ENCODE measurements around the gene PPIG. TPM values are rescaled to one million over a fixed set of nuclear protein-coding genes. Genes with fewer than 3 reads are reported as not detected.
"Not testable (repeated sequence)": the region's sequence is repeated elsewhere in the genome, so short reads cannot be mapped to it uniquely, and the experiment has no call there.

The PPIG gene
- total and polyA plus RNA-seq, 9 of the 15 experiments (the other 6 are each of a cell fraction or from before 2014, with no cell fraction given) = 52.5 to 166 (median 124) TPM

- H3K9me3 ChIP-seq (replicated peaks; ENCODE audit: control insufficient read depth, insufficient read depth, low read depth, low read length); in situ Hi-C loops (cut with MboI); BruUV-seq (replicated peaks); H3K27me3 ChIP-seq (ENCODE audit: control insufficient read depth in 2 of 2, insufficient read depth in 2 of 2, low read length in 2 of 2); H3K9me1 ChIP-seq (ENCODE audit: control insufficient read depth, insufficient read depth, low read length); ATAC-seq; H3K9ac ChIP-seq (ENCODE audit: insufficient read depth in 1 of 2, low read depth in 2 of 2, low read length in 2 of 2); H3K4me2 ChIP-seq (ENCODE audit: insufficient read depth, low read length); H2AFZ ChIP-seq (ENCODE audit: low read depth, low read length); H3K27ac ChIP-seq (ENCODE audit: extremely low read depth, low read depth, low read length); H3K4me3 ChIP-seq; CTCF ChIA-PET (ENCODE audit: low intra/inter-chr PET ratio); FAIRE-seq; DNase-seq (ENCODE audit: extremely low read depth in 1 of 4, low spot score in 3 of 4); H4K20me1 ChIP-seq (replicated peaks; ENCODE audit: control insufficient read depth, insufficient read depth, low read length); TF ChIP-seq NR2C1 (tag; IDR thresholded peaks at IDR 0.05): not testable (repeated sequence)
- Histone ChIP-seq H3K4me1 (replicated peaks in 1 of 2; ENCODE audit: control insufficient read depth in 2 of 2, insufficient read depth in 2 of 2, low read length in 2 of 2) (peaks cover 4 to 18% of the 10 kb centered on the region in 2 experiments; a peak in 4 of 5 replicates), H3K79me2 (ENCODE audit: control insufficient read depth, insufficient read depth, low read length) (peaks cover 41% of the 10 kb centered on the region), H3K36me3 (ENCODE audit: control insufficient read depth, insufficient read depth, low read length) (peaks cover 13% of the 10 kb centered on the region)
- POLR2A ChIA-PET = interaction anchor here (3.4 kb wide), 1 partner anchor 13 kb away, joined by 17 read pairs; no protein-coding TSS in a partner anchor
- intact Hi-C loops (cut with micrococcal nuclease) = loop anchor here (5.0 to 10.0 kb wide), 2 partner anchors 98 to 350 kb away; no protein-coding TSS in a partner anchor
- 33% methylated on average over 4 of the region's 5 CpGs for WGBS (ENCODE audit: insufficient coverage, low coverage, missing lambda C conversion rate)
- TF ChIP-seq CBFA2T3 (IDR thresholded peaks at IDR 0.05) (peak; percentile 84), ARID1B (IDR thresholded peaks at IDR 0.05) (peak; percentile 34; the same call in 1 of the 2 replicates), SMARCE1 (IDR thresholded peaks at IDR 0.05) (0 out of 2 replicates have a peak, but pooled peaks have one; percentile 19), MAX (CRISPR knock-in tag; IDR thresholded peaks at IDR 0.05) (0 out of 2 replicates have a peak, but pooled peaks have one; percentile 20), KDM1A (IDR thresholded peaks at IDR 0.05) (peak; percentile 14 to 33; a peak in 1 of 4 replicates), CBFA2T2 (conservative IDR thresholded peaks at IDR 0.05) (peak; percentile 76), TRIM24 (IDR thresholded peaks at IDR 0.05) (peak; percentile 58 to 65; a peak in 3 of 4 replicates), NCOR1 (IDR thresholded peaks at IDR 0.05) (peak; percentile 25; the same call in 1 of the 2 replicates), BRD9 (IDR thresholded peaks at IDR 0.05; ENCODE audit: low read depth, partially characterized antibody) (peak; percentile 5), TAL1 (IDR thresholded peaks at IDR 0.05) (peak; percentile 60; the same call in 1 of the 2 replicates), NR2C1 (IDR thresholded peaks at IDR 0.05) (0 out of 2 replicates have a peak, but pooled peaks have one; percentile 15), SMARCA4 (IDR thresholded peaks at IDR 0.05) (0 out of 2 replicates have a peak, but pooled peaks have one; percentile 16), MGA (IDR thresholded peaks at IDR 0.05) (peak; percentile 16; the same call in 1 of the 2 replicates)
These were observed 9.6 kb upstream of the PPIG start for GRCh38 chr2:169574539-169574938.
